HUES48 (cell line): ENCODE results near the gene ARHGAP8.
"Not testable (repeated sequence)": the region's sequence is repeated elsewhere in the genome, so short reads cannot be mapped to it uniquely, and the experiment has no call there.

Source experiments
- H3K27ac ChIP-seq: one replicate; pipeline ENCODE4 v1.7.0; 2013; ENCODE audit warnings: low read depth, low read length, inconsistent platforms
- H3K27me3 ChIP-seq: 2 replicates; pipeline ENCODE4 v1.6.1; 2013; ENCODE audit warnings: mild to moderate bottlenecking, low read length; ENCODE audit not compliant: control insufficient read depth, insufficient read depth
- H3K36me3 ChIP-seq: 2 replicates; pipeline ENCODE4 v1.6.1; 2013; ENCODE audit warnings: low read length; ENCODE audit not compliant: control insufficient read depth, insufficient read depth
- H3K4me1 ChIP-seq: 2 replicates; pipeline ENCODE4 v1.6.1; 2013; ENCODE audit warnings: mild to moderate bottlenecking, low read length; ENCODE audit not compliant: control insufficient read depth, insufficient read depth
- H3K4me3 ChIP-seq: 2 replicates; pipeline ENCODE4 v1.5.1; 2013; ENCODE audit warnings: mild to moderate bottlenecking, low read depth, low read length
- H3K9ac ChIP-seq: 2 replicates; pipeline ENCODE4 v1.6.1; 2013; ENCODE audit warnings: mild to moderate bottlenecking, low read depth, low read length, moderate library complexity
- H3K9me3 ChIP-seq: 2 replicates; pipeline ENCODE4 v1.6.1; 2013; ENCODE audit warnings: low read length; ENCODE audit not compliant: control insufficient read depth, insufficient read depth

The ARHGAP8 gene

DNA sequence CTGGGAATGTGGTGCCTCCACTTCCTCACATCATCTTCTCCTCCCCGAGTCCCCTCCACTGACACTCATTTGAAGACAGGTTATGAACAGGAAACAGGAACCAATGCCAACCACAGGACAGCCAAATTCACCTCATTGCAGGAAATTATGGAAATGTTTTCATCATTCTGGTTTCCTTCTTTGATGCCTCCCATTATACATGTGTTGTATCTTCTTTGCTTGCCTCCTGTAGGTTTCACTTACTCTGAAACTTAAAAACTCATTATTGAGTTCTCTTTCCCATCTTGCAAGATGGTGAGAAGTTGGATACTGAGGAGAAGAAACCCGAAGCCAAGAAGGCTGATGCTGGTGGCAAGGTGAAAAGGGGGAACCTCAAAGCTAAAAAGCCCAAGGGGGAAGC is 148.9 kb downstream of the ARHGAP8 start:
- no peak overlapping the region for H3K4me3 ChIP-seq
- H3K27ac ChIP-seq = no peak overlapping the region
- peaks cover 14% of the 10 kb centered on the region for H3K9me3 ChIP-seq
- H3K27me3 ChIP-seq = no peaks in the 10 kb centered on the region
- no peak overlapping the region for H3K9ac ChIP-seq
- H3K4me1 ChIP-seq = no peaks in the 10 kb centered on the region
- H3K36me3 ChIP-seq = peaks cover 9% of the 10 kb centered on the region; the same call in 1 of the 2 replicates

DNA sequence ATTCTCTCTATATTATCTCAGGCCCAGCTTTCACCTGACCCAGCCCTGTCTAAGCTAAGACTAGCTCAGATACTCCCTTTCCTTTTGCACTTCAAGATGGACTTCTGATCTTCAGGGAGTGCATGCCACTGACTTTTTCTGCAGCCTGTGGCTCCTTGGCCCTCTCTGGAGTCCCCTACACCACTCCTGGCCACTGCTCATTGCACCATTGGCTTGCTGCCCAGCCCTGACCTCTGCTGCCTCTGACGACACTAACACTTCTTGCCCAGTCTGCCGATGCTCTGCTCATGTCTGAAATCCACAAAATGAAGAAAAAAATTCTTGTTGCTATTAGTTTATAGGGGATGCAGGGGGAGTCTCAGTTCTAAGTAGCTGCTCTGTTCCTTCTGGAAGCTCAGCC is 150.8 kb downstream of the ARHGAP8 start:
- not testable (repeated sequence) for H3K4me1 ChIP-seq, H3K4me3 ChIP-seq, H3K27me3 ChIP-seq, H3K27ac ChIP-seq, H3K9ac ChIP-seq
- peaks cover 14% of the 10 kb centered on the region for H3K9me3 ChIP-seq
- H3K36me3 ChIP-seq = peaks cover 17% of the 10 kb centered on the region

DNA sequence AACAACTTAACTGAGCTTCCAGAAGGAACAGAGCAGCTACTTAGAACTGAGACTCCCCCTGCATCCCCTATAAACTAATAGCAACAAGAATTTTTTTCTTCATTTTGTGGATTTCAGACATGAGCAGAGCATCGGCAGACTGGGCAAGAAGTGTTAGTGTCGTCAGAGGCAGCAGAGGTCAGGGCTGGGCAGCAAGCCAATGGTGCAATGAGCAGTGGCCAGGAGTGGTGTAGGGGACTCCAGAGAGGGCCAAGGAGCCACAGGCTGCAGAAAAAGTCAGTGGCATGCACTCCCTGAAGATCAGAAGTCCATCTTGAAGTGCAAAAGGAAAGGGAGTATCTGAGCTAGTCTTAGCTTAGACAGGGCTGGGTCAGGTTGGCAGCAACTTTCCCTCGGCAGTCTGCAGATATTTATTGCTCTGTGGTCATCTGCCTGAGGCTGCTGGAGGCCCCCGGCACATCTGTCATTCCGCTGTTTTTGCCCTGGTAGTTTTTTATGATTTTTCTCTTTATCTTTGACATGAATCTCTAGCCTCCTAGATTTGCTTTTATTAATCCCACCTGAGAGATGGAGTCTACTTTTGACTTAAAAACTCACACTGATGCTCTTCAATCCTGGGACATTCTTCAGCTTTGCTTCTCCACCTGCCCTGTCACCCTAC is 152.2 kb downstream of the ARHGAP8 start:
- Histone ChIP-seq H3K36me3 (peaks cover 27% of the 10 kb centered on the region), H3K9me3 (peaks cover 14% of the 10 kb centered on the region)
- H3K4me3 ChIP-seq, H3K27me3 ChIP-seq, H3K9ac ChIP-seq, H3K4me1 ChIP-seq, H3K27ac ChIP-seq: not testable (repeated sequence)

DNA sequence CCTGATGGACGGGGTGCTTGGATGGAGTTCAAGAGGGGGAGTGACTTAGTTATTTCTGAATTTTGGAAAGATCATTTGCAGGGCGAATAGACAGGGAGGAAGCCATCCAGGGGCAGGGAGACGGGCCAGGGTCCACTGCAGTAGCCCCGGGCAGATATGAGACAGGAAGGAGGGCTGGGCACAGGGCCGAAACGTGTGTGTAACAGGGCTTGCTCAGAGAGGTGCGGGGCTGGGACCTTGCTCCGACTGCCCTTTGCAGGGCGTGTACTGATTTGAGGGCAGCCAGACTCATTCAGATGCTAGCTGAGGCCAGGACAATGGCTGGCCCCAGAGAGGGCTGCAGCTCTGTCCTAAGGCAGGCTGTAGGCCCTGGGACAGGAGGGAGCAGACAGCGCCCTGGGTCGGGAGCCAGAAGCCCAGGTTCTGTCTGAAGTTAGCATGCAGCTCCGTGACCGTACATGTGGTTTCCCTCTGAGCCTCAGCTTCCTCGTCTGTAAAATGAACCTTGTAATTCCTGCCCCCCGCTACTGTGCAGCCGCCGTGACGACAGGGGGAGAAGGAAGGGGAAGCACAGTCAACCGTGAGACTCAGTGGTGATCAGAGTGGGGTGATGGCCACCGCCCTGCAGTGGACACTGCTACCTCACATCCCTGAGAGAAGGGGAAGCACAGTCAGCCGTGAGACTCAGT is 154.0 kb downstream of the ARHGAP8 start:
- peaks cover 13% of the 10 kb centered on the region for H3K9me3 ChIP-seq
- peaks cover 40% of the 10 kb centered on the region for H3K36me3 ChIP-seq
- no peaks in the 10 kb centered on the region for H3K4me1 ChIP-seq
- no peaks in the 10 kb centered on the region for H3K27me3 ChIP-seq
- H3K9ac ChIP-seq = no peak overlapping the region
- no peak overlapping the region for H3K4me3 ChIP-seq
- no peak overlapping the region for H3K27ac ChIP-seq

DNA sequence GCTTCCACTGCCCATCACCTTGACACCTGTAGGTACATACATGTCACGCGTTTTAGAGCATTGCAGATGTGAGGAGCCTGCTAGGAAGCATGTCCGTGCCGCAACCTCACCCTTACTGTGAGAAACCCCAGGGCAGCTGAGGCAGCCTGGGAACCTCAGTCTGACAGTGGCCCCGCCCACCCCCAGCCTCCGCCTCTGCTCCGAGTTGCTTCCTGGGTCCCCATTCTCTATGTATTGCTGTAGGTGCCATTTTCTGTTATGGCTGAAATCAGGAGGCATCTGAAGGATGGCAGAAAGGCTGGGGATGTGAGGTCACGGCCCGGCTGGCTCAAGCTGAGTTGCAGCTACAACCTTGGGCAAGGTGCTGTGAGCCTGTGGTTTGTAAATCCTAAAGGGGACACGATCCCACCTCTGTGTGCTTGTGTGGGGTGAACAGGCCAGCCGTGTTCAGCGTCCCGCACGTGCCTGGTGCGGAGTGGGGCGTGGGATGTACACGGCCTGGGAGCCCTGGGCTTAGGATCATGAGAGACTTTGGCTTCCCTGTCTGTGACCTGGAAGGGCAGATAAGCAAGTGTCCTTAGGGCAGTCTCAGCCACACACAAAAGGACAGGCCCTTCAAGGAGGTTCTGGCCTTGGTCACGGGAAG is 154.7 kb downstream of the ARHGAP8 start:
- Histone ChIP-seq H3K27ac (no peak overlapping the region), H3K36me3 (peaks cover 45% of the 10 kb centered on the region)

DNA sequence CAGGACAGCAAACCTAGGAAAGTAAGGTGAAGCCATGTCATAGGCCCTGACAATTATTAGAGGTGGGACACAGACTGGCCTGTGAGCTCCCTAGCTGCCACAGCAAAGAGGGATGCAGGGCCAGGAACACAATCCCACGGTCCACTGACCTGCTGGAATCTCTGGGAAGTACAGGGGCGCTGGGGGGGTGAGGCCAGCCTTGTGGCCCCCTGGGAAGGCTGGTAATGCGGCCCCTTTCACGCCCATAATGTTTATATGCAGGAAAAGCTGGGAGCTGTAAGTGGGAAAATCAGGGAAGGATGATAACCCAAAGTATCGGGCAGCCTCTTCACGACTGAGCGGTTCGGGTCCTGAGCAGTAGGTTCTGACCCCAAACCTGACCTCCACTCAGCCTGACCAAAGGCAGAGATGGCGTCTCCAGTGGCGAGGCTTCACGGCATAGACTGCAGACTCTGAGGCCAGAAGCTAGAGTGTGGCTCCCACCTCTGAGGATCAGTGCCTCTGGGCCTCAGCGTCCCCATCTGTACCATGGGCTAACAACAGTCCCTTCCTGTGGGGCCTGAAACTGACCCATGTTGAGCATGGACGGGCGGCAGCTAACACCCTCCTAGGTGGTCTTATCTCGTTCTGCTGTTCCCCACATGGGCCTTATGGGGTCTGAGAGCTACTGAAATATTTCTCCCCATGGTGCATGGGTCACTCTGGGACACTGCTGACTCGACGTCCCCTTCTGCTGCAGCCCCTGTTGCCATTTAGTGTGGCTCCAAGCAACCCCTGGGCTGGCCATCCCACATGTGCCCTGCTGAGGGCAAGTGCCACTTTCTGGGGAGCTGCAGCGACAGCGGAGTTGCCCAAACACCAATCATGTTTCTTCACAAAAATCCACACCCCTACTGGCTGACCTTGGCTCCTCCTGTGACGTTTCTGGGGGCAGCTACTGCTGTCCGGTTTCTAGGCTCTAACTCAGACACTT is 155.7 kb downstream of the ARHGAP8 start:
- H3K36me3 ChIP-seq = peaks cover 54% of the 10 kb centered on the region
- H3K4me3 ChIP-seq = no peak overlapping the region
- no peak overlapping the region for H3K27ac ChIP-seq
- H3K4me1 ChIP-seq = no peaks in the 10 kb centered on the region
- H3K9ac ChIP-seq = no peak overlapping the region
- H3K9me3 ChIP-seq = peaks cover 21% of the 10 kb centered on the region
- no peaks in the 10 kb centered on the region for H3K27me3 ChIP-seq

More for the DNA sequence above, 154.7 kb downstream of the ARHGAP8 start:
- H3K27me3 ChIP-seq = no peaks in the 10 kb centered on the region
- H3K9me3 ChIP-seq = peaks cover 15% of the 10 kb centered on the region
- H3K4me3 ChIP-seq = no peak overlapping the region
- no peaks in the 10 kb centered on the region for H3K4me1 ChIP-seq
- no peak overlapping the region for H3K9ac ChIP-seq

DNA sequence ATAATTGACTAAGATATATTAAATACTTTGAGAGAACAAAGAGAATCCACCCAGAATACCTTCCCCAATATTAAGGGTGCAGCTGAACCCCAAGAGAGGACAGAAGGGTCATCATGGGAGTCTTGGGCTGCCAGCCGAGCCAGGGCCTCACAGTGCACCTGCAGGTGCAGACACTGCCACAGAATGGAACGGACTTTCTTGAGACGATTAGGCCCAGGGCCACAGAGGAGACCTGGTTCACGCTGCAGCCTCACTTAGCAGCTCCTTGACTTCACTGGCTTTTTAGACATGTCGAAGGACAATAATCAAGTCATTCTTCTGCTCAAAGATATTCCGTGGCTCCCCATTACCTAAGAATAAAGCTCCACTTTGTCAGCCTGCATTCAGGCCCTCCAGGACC is 156.9 kb downstream of the ARHGAP8 start:
- Histone ChIP-seq H3K4me3 (no peak overlapping the region), H3K27ac (no peak overlapping the region), H3K36me3 (peaks cover 63% of the 10 kb centered on the region), H3K27me3 (no peaks in the 10 kb centered on the region), H3K9ac (no peak overlapping the region), H3K4me1 (no peaks in the 10 kb centered on the region), H3K9me3 (peaks cover 23% of the 10 kb centered on the region)
